Hepatic stellate cell (primary cell): ENCODE data around the gene CUEDC2.
"Not testable (repeated sequence)": the region's sequence is repeated elsewhere in the genome, so short reads cannot be mapped to it uniquely, and the experiment has no call there.

Source experiments
- DNase-seq: peaks from one replicate; pipeline ENCODE4 v3.0.0; 2011; ENCODE audit warnings: low spot score

The CUEDC2 gene

GRCh38 chr10:102454662-102455487 lies 22.5 kb upstream of the CUEDC2 start:
- not testable (repeated sequence) for DNase-seq

GRCh38 chr10:102453502-102453901 lies 21.1 kb upstream of the CUEDC2 start:
- DNase-seq, result no peak

GRCh38 chr10:102452672-102453340 lies 20.4 kb upstream of the CUEDC2 start:
- peak; percentile 82 for DNase-seq

DNA sequence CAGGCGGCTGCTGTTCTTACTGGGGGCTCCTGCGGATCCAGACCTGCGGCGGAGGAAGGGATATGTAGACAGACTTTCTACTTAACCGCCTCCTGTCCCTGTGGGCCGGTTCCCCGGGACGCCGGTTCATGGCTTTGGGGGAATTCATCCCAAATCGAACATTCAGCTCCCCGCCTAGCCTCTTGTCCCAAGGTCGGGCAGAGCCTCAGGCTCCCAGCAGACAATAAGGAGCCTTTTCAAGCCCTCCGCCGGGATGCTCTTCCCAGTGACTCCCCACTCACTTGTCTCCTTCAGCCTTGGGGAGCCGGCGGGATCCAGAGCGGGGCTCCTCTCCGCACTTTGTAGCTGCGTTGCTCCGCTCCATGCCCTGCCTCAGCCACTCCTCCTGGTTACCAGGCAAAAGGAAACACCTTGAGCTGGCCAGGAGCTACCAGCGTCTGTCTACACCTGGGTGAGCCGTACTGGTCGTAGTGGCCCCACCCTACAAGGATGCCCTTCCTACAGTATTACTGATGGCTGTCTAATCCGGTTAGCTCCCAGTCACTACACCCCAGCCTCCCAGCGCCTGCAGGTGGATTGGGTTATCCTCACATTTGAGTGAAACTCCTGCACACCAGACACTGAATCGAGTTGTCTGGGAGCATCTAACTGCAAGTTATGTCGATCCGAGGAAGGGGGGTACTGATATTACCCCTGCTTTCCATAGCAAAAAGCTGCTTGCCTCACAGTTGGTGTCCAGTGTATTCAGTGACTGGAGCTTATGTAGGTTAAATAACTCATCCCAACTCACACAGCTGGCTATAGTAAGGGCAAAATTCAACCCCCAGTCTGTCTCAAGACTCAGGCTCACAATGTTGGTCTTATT lies 19.0 kb upstream of the CUEDC2 start, which contains the start of gene C10orf95:
TSS of gene C10orf95 (minus strand) at position 439 of the 865 bp plus-strand sequence. CDS start 450 bp downstream, outside the sequence.
- DNase-seq, result no peak

DNA sequence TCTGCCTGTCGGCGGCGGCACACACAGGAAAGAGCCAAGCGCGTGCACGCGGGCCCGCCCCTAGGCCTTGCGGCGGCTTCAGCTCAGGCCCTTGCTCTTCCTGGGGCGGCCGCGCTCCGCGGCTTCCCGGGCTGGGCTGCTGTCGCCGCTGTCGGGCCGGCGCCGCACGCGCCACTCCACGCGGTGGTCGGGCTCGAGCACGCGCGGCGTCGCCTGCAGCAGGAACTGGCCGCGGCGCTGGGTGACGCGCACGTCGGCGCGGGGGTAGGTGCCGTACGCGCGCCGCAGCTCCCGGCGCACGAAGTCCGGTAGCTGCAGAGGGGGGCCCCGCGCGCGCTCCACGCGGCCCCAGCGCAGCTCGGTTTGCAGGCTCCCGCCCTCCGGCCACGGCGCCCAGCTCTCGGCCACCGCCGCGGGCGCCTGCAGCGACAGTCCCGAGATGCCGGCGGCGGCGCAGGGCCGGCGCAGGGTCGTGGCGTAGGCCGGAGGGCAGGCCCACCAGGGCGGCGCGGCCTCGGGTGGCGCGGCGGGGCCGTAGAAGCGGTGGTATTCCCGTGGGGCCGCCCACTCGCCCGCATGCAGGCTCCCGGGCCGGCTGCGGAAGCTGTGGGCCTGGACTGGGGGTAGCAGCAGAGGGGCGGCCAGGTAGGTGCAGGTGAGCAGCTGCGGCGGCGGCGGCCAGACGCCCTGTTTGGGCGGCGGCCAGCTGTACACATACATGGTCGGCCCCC lies 18.2 kb upstream of the CUEDC2 start:
- peak; percentile 87 for DNase-seq

DNA sequence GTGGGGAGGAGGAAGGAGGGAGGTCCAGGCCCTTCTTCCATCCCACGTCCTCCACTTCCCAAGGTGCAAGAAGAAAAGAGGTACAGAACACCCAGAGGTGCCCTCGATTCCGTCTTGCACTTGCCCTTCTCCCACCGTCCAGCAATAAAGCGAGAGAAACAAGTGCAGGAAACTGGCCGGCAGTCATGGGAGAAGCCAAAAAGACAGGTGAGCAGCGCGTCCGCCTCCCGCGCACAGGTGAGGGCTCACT lies 17.7 kb upstream of the CUEDC2 start:
- DNase-seq, result no peak

- no peak for DNase-seq
These were observed 17.1 kb upstream of the CUEDC2 start for GRCh38 chr10:102449321-102450123.

GRCh38 chr10:102444851-102445250 lies 12.5 kb upstream of the CUEDC2 start:
- DNase-seq, result no peak

GRCh38 chr10:102438374-102438773 lies 6.0 kb upstream of the CUEDC2 start:
- DNase-seq, result no peak

DNA sequence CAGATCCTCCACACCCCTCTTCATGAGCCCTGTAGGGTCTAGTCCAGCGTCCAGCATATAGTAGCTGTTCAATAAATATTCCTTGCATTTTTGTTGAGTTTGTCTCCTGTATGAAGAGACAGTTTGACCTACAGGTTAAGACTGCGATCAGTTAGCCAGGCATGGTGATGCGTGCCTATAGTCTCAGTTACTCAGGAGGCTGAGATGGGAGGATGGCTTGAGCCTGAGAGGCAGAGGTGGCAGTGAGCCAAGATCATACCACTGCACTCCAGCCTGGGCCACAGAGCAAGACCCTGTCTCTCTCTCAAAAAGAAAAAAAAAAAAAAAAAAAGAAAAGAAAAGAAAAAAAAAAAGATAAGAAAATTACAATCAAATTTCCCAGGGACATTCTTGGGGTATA lies 5.1 kb upstream of the CUEDC2 start:
- no peak for DNase-seq

- DNase-seq, result no peak
These were observed 3.9 kb upstream of the CUEDC2 start for GRCh38 chr10:102436312-102436711.

GRCh38 chr10:102435529-102436233 lies 3.3 kb upstream of the CUEDC2 start:
- no peak for DNase-seq

- no peak for DNase-seq
These were observed 2.7 kb upstream of the CUEDC2 start for GRCh38 chr10:102435133-102435497.

DNA sequence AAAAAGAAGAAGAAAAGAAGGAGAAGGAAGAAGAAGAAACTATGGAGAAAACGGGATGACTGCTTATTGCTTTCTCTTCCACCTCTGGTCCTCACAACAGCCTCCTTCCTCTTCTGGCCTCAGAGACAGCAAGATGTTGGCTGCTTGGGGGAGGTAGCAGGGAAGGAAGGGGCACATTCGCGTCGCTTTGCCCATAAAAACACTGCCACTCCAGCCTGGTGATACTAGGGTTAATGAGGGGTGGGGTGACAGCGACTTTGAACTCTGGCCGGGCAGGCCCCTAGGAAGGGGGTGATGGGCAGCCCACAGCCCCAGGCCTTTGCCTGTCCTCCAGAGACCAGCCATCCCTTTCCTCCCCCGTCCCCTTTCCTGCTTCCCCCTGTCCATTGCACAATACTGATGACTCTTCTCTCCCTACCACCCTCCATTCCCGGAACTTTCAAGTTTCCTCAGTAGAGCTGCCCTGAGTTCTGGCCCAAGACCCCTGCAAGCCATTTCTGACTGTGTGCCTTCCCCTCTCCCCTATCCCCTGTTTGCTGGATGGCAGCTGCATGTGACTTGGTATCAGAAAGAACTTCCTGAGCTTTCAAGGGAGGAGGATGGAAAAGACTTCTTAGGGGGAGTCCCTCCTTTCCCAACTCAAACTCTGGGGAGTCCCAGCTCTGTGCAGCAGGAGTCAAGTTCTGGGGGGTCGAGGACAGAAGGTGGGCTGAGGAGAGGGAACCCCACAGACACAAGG lies 2.2 kb upstream of the CUEDC2 start:
- DNase-seq, result peak; percentile 64

GRCh38 chr10:102433619-102434046 lies 1.3 kb upstream of the CUEDC2 start:
- no peak for DNase-seq

- DNase-seq, result no peak
These were observed 786 bp downstream of the CUEDC2 start for GRCh38 chr10:102431452-102432124.

DNA sequence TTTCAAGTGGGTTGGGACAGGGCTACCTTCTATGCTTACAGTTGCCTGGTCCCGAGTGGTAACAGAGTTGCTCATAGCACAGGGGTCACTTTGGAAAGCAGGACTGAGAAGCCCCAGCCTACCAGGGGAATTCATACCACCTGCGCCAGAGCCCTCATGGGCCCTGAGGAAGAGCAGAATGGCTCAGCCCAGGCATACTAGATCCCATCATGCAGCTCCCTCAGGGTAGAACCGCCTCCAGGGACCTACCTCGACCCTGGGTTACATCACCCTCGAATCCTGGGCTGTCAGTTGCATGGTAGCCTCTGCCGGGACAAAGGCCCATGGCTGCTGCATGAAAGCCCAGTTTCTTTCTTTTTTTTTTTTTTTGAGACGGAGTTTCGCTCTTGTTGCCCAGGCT lies 2.9 kb downstream of the CUEDC2 start:
- no peak for DNase-seq

GRCh38 chr10:102426803-102427287 lies 5.5 kb downstream of the CUEDC2 start:
- DNase-seq, result no peak

- DNase-seq, result no peak
These were observed 6.9 kb downstream of the CUEDC2 start for GRCh38 chr10:102425444-102425843.
